MCF 10A (cell line): ENCODE measurements around the gene ZNF385A. TPM values are rescaled to one million over a fixed set of nuclear protein-coding genes. Genes with fewer than 3 reads are reported as not detected.
A peak's percentile ranks its signal among the peaks of the same experiment; 100 is the strongest.

Experiments used
- BruUV-seq: library from RNA; stranded (reverse); fragments of 400-500 nt; replicated peaks from 2 replicates; lab custom pipeline; 2021; lab: Mats Ljungman, UMichigan
- CTCF ChIA-PET: fragments of 300-600 bp; sonication (Branson Sonifier 250); formaldehyde crosslinking; extraction: SDS; loops from one replicate; lab custom pipeline; 2021; ENCODE audit warnings: antibody characterized with exemption, inconsistent platforms; lab: Yijun Ruan, JAX
- POLR2A ChIA-PET: fragments of 300-600, 350-650 bp; sonication (Branson Sonifier 250); formaldehyde crosslinking; extraction: SDS; loops from one replicate; lab custom pipeline; 2020; ENCODE audit warnings: antibody characterized with exemption, inconsistent platforms; lab: Yijun Ruan, JAX
- DNase-seq: peaks from one replicate; pipeline ENCODE4 v3.0.0-alpha.2; 2018; ENCODE audit not compliant: unreplicated experiment
- H3K27ac Mint-ChIP-seq: one replicate; pipeline ENCODE4 v1.8.0; 2022; ENCODE audit warnings: mild to moderate bottlenecking, low read depth, mixed read lengths; ENCODE audit not compliant: unreplicated experiment
- H3K27me3 Mint-ChIP-seq: one replicate; pipeline ENCODE4 v1.8.0; 2022; ENCODE audit warnings: mixed read lengths; ENCODE audit not compliant: insufficient read depth, unreplicated experiment
- H3K36me3 Mint-ChIP-seq: one replicate; pipeline ENCODE4 v1.8.0; 2022; ENCODE audit warnings: mild to moderate bottlenecking, moderate library complexity, mixed read lengths; ENCODE audit not compliant: insufficient read depth, unreplicated experiment
- H3K4me1 Mint-ChIP-seq: one replicate; pipeline ENCODE4 v1.8.0; 2022; ENCODE audit warnings: mixed read lengths; ENCODE audit not compliant: insufficient read depth, unreplicated experiment
- H3K4me3 Mint-ChIP-seq: one replicate; pipeline ENCODE4 v1.8.0; 2022; ENCODE audit warnings: mild to moderate bottlenecking, moderate library complexity, mixed read lengths; ENCODE audit not compliant: unreplicated experiment
- H3K9me3 Mint-ChIP-seq: one replicate; pipeline ENCODE4 v1.8.0; 2022; ENCODE audit warnings: mixed read lengths; ENCODE audit not compliant: unreplicated experiment
- CTCF ChIP-seq: fragments of 200-600 bp; IDR thresholded peaks from one replicate; pipeline ENCODE4 v1.8.0; 2022; ENCODE audit warnings: antibody characterized with exemption, mild to moderate bottlenecking; ENCODE audit not compliant: unreplicated experiment
- intact Hi-C: fragments of 100-400 bp; cut with micrococcal nuclease; formaldehyde crosslinking; loops from 2 replicates; pipeline ENCODE4 v1.14.1; 2022
- total RNA-seq: library from RNA; stranded (reverse); gene quantifications from 2 replicates; pipeline ENCODE4 v1.2.3, GENCODE V29; 2022

The ZNF385A gene
- total RNA-seq, 1 experiment from 2014 or later = 8.3 TPM

GRCh38 chr12:54394281-54394719, 9.8 kb upstream of the ZNF385A start:
- Mint-ChIP-seq H3K9me3 (no peaks in the 10 kb centered on the region), H3K4me3 (no peak overlapping the region), H3K27me3 (no peaks in the 10 kb centered on the region), H3K36me3 (peaks cover 51% of the 10 kb centered on the region), H3K27ac (no peak overlapping the region), H3K4me1 (peaks cover 29% of the 10 kb centered on the region)
- POLR2A ChIA-PET = interaction anchor here (0.9 to 1.9 kb wide), 2 partner anchors 15 to 24 kb away, joined by 3 to 5 read pairs; no protein-coding TSS in a partner anchor
- intact Hi-C loops = loop anchor here (1.0 kb wide), 2 partner anchors 15 to 24 kb away; no protein-coding TSS in a partner anchor
- CTCF ChIA-PET = interaction anchor here (1.0 to 4.1 kb wide), 9 partner anchors 10 to 100 kb away, joined by 3 to 80 read pairs (median 7); partner anchors contain the start of gene ZNF385A
- no TSS peak for BruUV-seq
- TF ChIP-seq CTCF = peak; percentile 62
- peak; percentile 75 for DNase-seq

GRCh38 chr12:54393743-54394142, 9.2 kb upstream of the ZNF385A start:
- no peak overlapping the region for H3K4me3 Mint-ChIP-seq
- intact Hi-C loops = loop anchor here (1.0 kb wide), 2 partner anchors 14 to 23 kb away; no protein-coding TSS in a partner anchor
- H3K36me3 Mint-ChIP-seq = peaks cover 46% of the 10 kb centered on the region
- H3K27ac Mint-ChIP-seq = no peak overlapping the region
- BruUV-seq = no TSS peak
- TF ChIP-seq CTCF = no peak
- H3K27me3 Mint-ChIP-seq = no peaks in the 10 kb centered on the region
- peaks cover 25% of the 10 kb centered on the region for H3K4me1 Mint-ChIP-seq
- no peak for DNase-seq
- no peaks in the 10 kb centered on the region for H3K9me3 Mint-ChIP-seq
- ChIA-PET CTCF (interaction anchor here (0.6 to 4.1 kb wide), 29 partner anchors 9 to 388 kb away, joined by 3 to 80 read pairs (median 4); partner anchors contain the start of genes GTSF1 and ZNF385A), POLR2A (interaction anchor here (0.9 to 1.9 kb wide), 2 partner anchors 14 to 24 kb away, joined by 3 to 5 read pairs; no protein-coding TSS in a partner anchor)

GRCh38 chr12:54393207-54393609, 8.7 kb upstream of the ZNF385A start:
- Mint-ChIP-seq H3K27ac (peak overlapping the region; percentile 31), H3K4me1 (peaks cover 30% of the 10 kb centered on the region), H3K27me3 (no peaks in the 10 kb centered on the region), H3K9me3 (no peaks in the 10 kb centered on the region), H3K36me3 (peaks cover 40% of the 10 kb centered on the region), H3K4me3 (no peak overlapping the region)
- intact Hi-C loops = no loop called here
- ChIA-PET CTCF (interaction anchor here (0.6 to 4.1 kb wide), 31 partner anchors 9 to 388 kb away, joined by 3 to 80 read pairs (median 4); partner anchors contain the start of genes GTSF1 and ZNF385A), POLR2A (interaction anchor here (0.9 to 1.9 kb wide), 4 partner anchors 12 to 44 kb away, joined by 3 to 5 read pairs (median 4); no protein-coding TSS in a partner anchor)
- TF ChIP-seq CTCF = no peak
- DNase-seq = no peak
- no TSS peak for BruUV-seq

GRCh38 chr12:54392485-54393206, 8.1 kb upstream of the ZNF385A start:
- H3K36me3 Mint-ChIP-seq = peaks cover 35% of the 10 kb centered on the region
- H3K27me3 Mint-ChIP-seq = no peaks in the 10 kb centered on the region
- BruUV-seq = no TSS peak
- intact Hi-C loops = no loop called here
- H3K9me3 Mint-ChIP-seq = no peaks in the 10 kb centered on the region
- no peak for TF ChIP-seq CTCF
- DNase-seq = peak; percentile 28
- POLR2A ChIA-PET = interaction anchor here (0.6 to 1.9 kb wide), 5 partner anchors 12 to 718 kb away, joined by 3 to 5 read pairs (median 3); no protein-coding TSS in a partner anchor
- CTCF ChIA-PET = interaction anchor here (0.6 to 4.1 kb wide), 21 partner anchors 8 to 387 kb away, joined by 3 to 80 read pairs (median 5); partner anchors contain the start of gene ZNF385A
- H3K4me1 Mint-ChIP-seq = peaks cover 36% of the 10 kb centered on the region
- H3K27ac Mint-ChIP-seq = peak overlapping the region; percentile 31
- no peak overlapping the region for H3K4me3 Mint-ChIP-seq
